HepG2 (cell line): ENCODE measurements around the gene NENF. TPM values are rescaled to one million over a fixed set of nuclear protein-coding genes. Genes with fewer than 3 reads are reported as not detected.
A peak's percentile ranks its signal among the peaks of the same experiment; 100 is the strongest.

Experiments
- DNMT3B ChIP-seq: conservative IDR thresholded peaks from 2 replicates; pipeline ENCODE4 v1.6.1; 2016; ENCODE audit warnings: missing biosample characterization, control low read depth
- GABPB1 ChIP-seq: IDR thresholded peaks from 2 replicates; pipeline ENCODE4 v1.6.1; 2016; ENCODE audit warnings: mild to moderate bottlenecking, missing genetic modification reagents, moderate library complexity, missing compliant biosample characterization
- GTF3A ChIP-seq: sonication (generic); formaldehyde crosslinking; conservative IDR thresholded peaks from 2 replicates; pipeline ENCODE4 v1.4.0; 2020; ENCODE audit warnings: mild to moderate bottlenecking, missing genetic modification reagents
- HNF4A ChIP-seq: sonication (generic); formaldehyde crosslinking; IDR thresholded peaks from 2 replicates; pipeline ENCODE4 v1.4.0; 2020; ENCODE audit warnings: missing genetic modification reagents
- KLF13 ChIP-seq: sonication (generic); formaldehyde crosslinking; IDR thresholded peaks from 2 replicates; pipeline ENCODE4 v1.4.0; 2020; ENCODE audit warnings: mild to moderate bottlenecking, missing genetic modification reagents
- MNT ChIP-seq: fragments of 450-650 bp; IDR thresholded peaks from 2 replicates; pipeline ENCODE4 v1.6.1; 2016
- MYNN ChIP-seq: sonication (generic); formaldehyde crosslinking; IDR thresholded peaks from 2 replicates; pipeline ENCODE4 v1.4.0; 2020; ENCODE audit warnings: mild to moderate bottlenecking, low read depth, missing genetic modification reagents
- NFKB2 ChIP-seq: sonication (generic); formaldehyde crosslinking; IDR thresholded peaks from 2 replicates; pipeline ENCODE4 v1.4.0; 2020; ENCODE audit warnings: missing genetic modification reagents, borderline replicate concordance
- NRL ChIP-seq: sonication (generic); formaldehyde crosslinking; IDR thresholded peaks from 2 replicates; pipeline ENCODE4 v1.5.0; 2020; ENCODE audit warnings: missing genetic modification reagents, mild to moderate bottlenecking, moderate library complexity, borderline replicate concordance
- PITX1 ChIP-seq: sonication (generic); formaldehyde crosslinking; IDR thresholded peaks from 2 replicates; pipeline ENCODE4 v1.5.1; 2020; ENCODE audit warnings: mild to moderate bottlenecking, missing genetic modification reagents
- PRPF4 ChIP-seq: fragments of 200-400 bp; formaldehyde crosslinking; IDR thresholded peaks from 2 replicates; pipeline ENCODE4 v1.6.1; 2016; ENCODE audit warnings: low read length, low read depth; ENCODE audit not compliant: poor library complexity, severe bottlenecking
- TAF15 ChIP-seq: fragments of 200-400 bp; formaldehyde crosslinking; IDR thresholded peaks from one replicate; pipeline ENCODE4 v1.6.1; 2018; ENCODE audit warnings: mild to moderate bottlenecking, low read depth, low read length; ENCODE audit not compliant: poor library complexity, severe bottlenecking
- TARDBP ChIP-seq: sonication (generic); formaldehyde crosslinking; IDR thresholded peaks from 2 replicates; pipeline ENCODE4 v1.8.0; 2022; ENCODE audit warnings: mild to moderate bottlenecking, missing genetic modification reagents
- ZBTB4 ChIP-seq: sonication (generic); formaldehyde crosslinking; IDR thresholded peaks from 2 replicates; pipeline ENCODE4 v1.4.0; 2020; ENCODE audit warnings: missing genetic modification reagents, mild to moderate bottlenecking, borderline replicate concordance
- ZGPAT ChIP-seq: IDR thresholded peaks from 2 replicates; pipeline ENCODE4 v1.6.1; 2016; ENCODE audit warnings: mild to moderate bottlenecking
- ZNF263 ChIP-seq: sonication (generic); formaldehyde crosslinking; IDR thresholded peaks from 2 replicates; pipeline ENCODE4 v1.4.0; 2020; ENCODE audit warnings: missing genetic modification reagents
- ZNF354B ChIP-seq: sonication (generic); formaldehyde crosslinking; IDR thresholded peaks from 2 replicates; pipeline ENCODE4 v1.8.0; 2022; ENCODE audit warnings: mild to moderate bottlenecking, missing genetic modification reagents
- ZNF557 ChIP-seq: sonication (generic); formaldehyde crosslinking; IDR thresholded peaks from 2 replicates; pipeline ENCODE4 v1.4.0; 2020; ENCODE audit warnings: missing genetic modification reagents
- ZNF709 ChIP-seq: sonication (generic); formaldehyde crosslinking; IDR thresholded peaks from 2 replicates; pipeline ENCODE4 v1.5.0; 2020; ENCODE audit warnings: mild to moderate bottlenecking, missing genetic modification reagents
- ZNF780A ChIP-seq: sonication (generic); formaldehyde crosslinking; IDR thresholded peaks from 2 replicates; pipeline ENCODE4 v1.8.0; 2022; ENCODE audit warnings: mild to moderate bottlenecking, missing genetic modification reagents, moderate library complexity
- ZNF891 ChIP-seq: sonication (generic); formaldehyde crosslinking; IDR thresholded peaks from 2 replicates; pipeline ENCODE4 v1.5.0; 2020; ENCODE audit warnings: mild to moderate bottlenecking, missing genetic modification reagents
- polyA plus RNA-seq, 8 experiments: library from polyadenylated mRNA; depleted of rRNA in 3 of 8; stranded (reverse) in 7 of 8; unstranded in 1 of 8; fragments of >200 nt; fragmentation: Illumina TruSeq in 4 of 8; extraction: Trizol in 4 of 8; gene quantifications; 2 replicates each; pipeline versions ENCODE4 v1.2.1 to v1.2.3, GENCODE V29; 2011 to 2016; ENCODE audit warnings: low read depth in 4 of 8, missing spikeins in 1 of 8, mixed read lengths in 1 of 8; ENCODE audit not compliant: insufficient read depth in 1 of 8
- total RNA-seq, 5 experiments: library from RNA; depleted of rRNA; stranded (reverse); fragments of >200 nt; fragmentation: Illumina TruSeq; extraction: Trizol; gene quantifications; 2 replicates each; pipeline ENCODE4 v1.2.3, GENCODE V29; 2016; ENCODE audit warnings: low read depth in 1 of 5
- TF ChIP-seq, protein P1 (sequence below): sonication (generic); formaldehyde crosslinking; IDR thresholded peaks from 2 replicates; pipeline ENCODE4 v1.5.1; 2020; ENCODE audit warnings: missing genetic modification reagents, mild to moderate bottlenecking, borderline replicate concordance
- TF ChIP-seq, protein P2 (sequence below): sonication (generic); formaldehyde crosslinking; IDR thresholded peaks from 2 replicates; pipeline ENCODE4 v1.8.1; 2023; ENCODE audit warnings: missing genetic modification reagents, mild to moderate bottlenecking, borderline replicate concordance

The NENF gene
- total and polyA plus RNA-seq, 2 of the 13 experiments (the other 11 are each of a cell fraction or from before 2014, with no cell fraction given), result 31.7 to 40.4 TPM

DNA sequence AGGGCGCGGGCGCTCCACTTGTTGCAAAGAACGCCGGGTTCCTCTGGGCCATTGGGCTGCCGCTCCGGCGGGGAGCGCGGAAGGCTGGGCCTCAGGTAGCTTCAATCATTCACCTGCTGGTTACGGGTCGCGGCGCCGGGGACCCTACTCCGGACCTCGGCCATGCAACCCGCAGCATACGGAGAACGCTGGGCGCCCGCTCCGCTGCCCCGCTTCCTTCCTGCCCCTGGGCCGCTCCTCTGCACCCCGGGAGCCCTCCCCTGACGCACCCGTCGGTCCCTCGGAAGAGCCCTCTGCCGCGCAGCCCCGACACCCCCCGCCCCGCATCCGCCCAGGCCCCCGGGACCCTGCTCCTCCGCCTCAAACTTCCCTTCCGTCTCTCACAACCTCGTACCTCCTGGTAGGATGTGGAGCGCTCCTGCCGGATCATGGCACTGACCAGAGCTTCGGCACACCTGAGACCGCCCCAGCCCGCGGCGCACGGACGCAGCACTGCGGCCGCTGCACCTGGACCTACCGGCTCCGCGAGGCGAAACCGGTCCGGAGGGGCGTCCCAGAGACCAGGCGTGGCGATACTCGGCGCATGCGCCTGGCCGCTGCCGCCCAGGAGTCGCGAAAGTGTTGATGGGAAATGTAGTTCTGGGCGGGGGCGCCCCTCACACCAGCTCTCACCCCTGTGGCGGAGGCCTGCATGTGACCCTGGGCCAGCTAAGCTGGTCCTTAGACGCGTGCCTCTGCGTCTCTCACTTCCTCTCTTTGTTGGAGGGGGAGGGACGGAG is 18.2 kb upstream of the NENF start, which contains the start of gene PACC1 (continued):
- TF ChIP-seq NFKB2 (CRISPR knock-in tag), result peak; percentile 1; the same call in 1 of the 2 replicates
- no peak for TF ChIP-seq HNF4A (CRISPR knock-in tag)
- no peak; the same call in 1 of the 2 replicates for TF ChIP-seq ZNF709 (CRISPR knock-in tag)
- peak; percentile 72; the same call in 1 of the 2 replicates for TF ChIP-seq PITX1 (CRISPR knock-in tag)
- TF ChIP-seq ZBTB4 (CRISPR knock-in tag), result no peak
- TF ChIP-seq TARDBP, result 0 out of 2 replicates have a peak, but pooled peaks have one; percentile 45
- TF ChIP-seq TAF15, result no peak
- TF ChIP-seq ZNF891 (CRISPR knock-in tag), result no peak
- peak; percentile 8; the same call in 1 of the 2 replicates for TF ChIP-seq NRL (CRISPR knock-in tag)
- no peak for TF ChIP-seq MNT
- TF ChIP-seq PRPF4, result no peak
- no peak for TF ChIP-seq ZNF354B (CRISPR knock-in tag)
- TF ChIP-seq GABPB1 (CRISPR knock-in tag), result peak; percentile 83; the same call in 1 of the 2 replicates
- no peak for TF ChIP-seq MYNN
- TF ChIP-seq ZGPAT (CRISPR knock-in tag), result peak; percentile 57
- TF ChIP-seq DNMT3B, result no peak
- TF ChIP-seq, protein P1, sequence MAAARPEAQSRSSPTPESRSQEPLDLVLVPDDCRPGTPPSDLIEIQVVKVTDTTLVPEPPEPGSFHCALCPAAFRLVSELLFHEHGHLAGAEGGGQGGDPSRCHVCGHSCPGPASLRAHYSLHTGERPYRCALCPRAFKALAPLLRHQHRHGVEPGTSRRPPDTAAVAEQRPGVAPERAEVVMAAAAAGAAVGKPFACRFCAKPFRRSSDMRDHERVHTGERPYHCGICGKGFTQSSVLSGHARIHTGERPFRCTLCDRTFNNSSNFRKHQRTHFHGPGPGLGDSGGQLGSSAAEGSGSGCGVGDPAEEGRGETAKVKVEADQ (CRISPR knock-in tag), result no peak
- TF ChIP-seq KLF13 (CRISPR knock-in tag), result no peak
- no peak for TF ChIP-seq ZNF780A (CRISPR knock-in tag)
- TF ChIP-seq GTF3A (CRISPR knock-in tag), result no peak
- no peak for TF ChIP-seq ZNF557 (CRISPR knock-in tag)
- TF ChIP-seq, protein P2, sequence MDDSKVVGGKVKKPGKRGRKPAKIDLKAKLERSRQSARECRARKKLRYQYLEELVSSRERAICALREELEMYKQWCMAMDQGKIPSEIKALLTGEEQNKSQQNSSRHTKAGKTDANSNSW, result peak; percentile 15; the same call in 1 of the 2 replicates
- 0 out of 2 replicates have a peak, but pooled peaks have one; percentile 55 for TF ChIP-seq ZNF263 (CRISPR knock-in tag)
